PFSK-1 (cell line): ENCODE results near the gene COL13A1.

Source experiments
- FOXP2 ChIP-seq: optimal IDR thresholded peaks from 2 replicates; pipeline ENCODE3; 2011; ENCODE audit warnings: borderline replicate concordance, control low read depth, inconsistent platforms; ENCODE audit not compliant: insufficient read depth; ENCODE audit errors: extremely low read length, extremely low read depth
- POLR2AphosphoS5 ChIP-seq: IDR thresholded peaks from 2 replicates; pipeline ENCODE4 v1.6.1; 2012; ENCODE audit warnings: low read depth, mild to moderate bottlenecking, control low read depth, low read length, moderate library complexity
- REST ChIP-seq, 2 experiments: IDR thresholded peaks; 2 replicates each; pipeline versions ENCODE4 v1.6.1 to v1.8.0; 2011 to 2012; ENCODE audit warnings: low read depth in 2 of 2, low read length in 2 of 2, control low read depth in 1 of 2, inconsistent platforms in 1 of 2, mild to moderate bottlenecking in 1 of 2, moderate library complexity in 1 of 2; ENCODE audit not compliant: insufficient read depth in 1 of 2
- SIN3A ChIP-seq: IDR thresholded peaks from 2 replicates; pipeline ENCODE4 v1.6.1; 2012; ENCODE audit warnings: mild to moderate bottlenecking, low read length, moderate library complexity, borderline replicate concordance; ENCODE audit not compliant: insufficient read depth
- TAF1 ChIP-seq: IDR thresholded peaks from 2 replicates; pipeline ENCODE4 v1.6.1; 2012; ENCODE audit warnings: low read length, control low read depth, borderline replicate concordance; ENCODE audit not compliant: insufficient read depth

GRCh38 chr10:69759641-69760040 lies 42.1 kb upstream of the COL13A1 start:
- TF ChIP-seq POLR2AphosphoS5, result no peak
- TF ChIP-seq TAF1, result no peak
- no peak for TF ChIP-seq REST (IDR thresholded peaks at IDR 0.05; ENCODE audit: insufficient read depth in 1 of 2, low read depth in 2 of 2, low read length in 2 of 2)
- TF ChIP-seq SIN3A, result no peak
- no peak for TF ChIP-seq FOXP2
